NCI-H2171 treated with DMSO at 0.1 percent for 48 hours (cell line): ENCODE results near the gene TTC22.

ENCODE experiments used
- DNase-seq: peaks from one replicate; lab custom pipeline; 2025; lab: John Stamatoyannopoulos, UW

TTC22 gene

GRCh38 chr1:54808443-54809207 lies 7.5 kb upstream of the TTC22 start:
- DNase-seq, result no peak

- no peak for DNase-seq
Measured at GRCh38 chr1:54807756-54808155, 6.6 kb upstream of the TTC22 start.

GRCh38 chr1:54806931-54807611 lies 5.9 kb upstream of the TTC22 start:
- DNase-seq, result no peak

GRCh38 chr1:54805981-54806381 lies 4.9 kb upstream of the TTC22 start:
- DNase-seq, result no peak

GRCh38 chr1:54805466-54805865 lies 4.3 kb upstream of the TTC22 start:
- no peak for DNase-seq

- DNase-seq, result no peak
Measured at GRCh38 chr1:54804471-54805132, 3.5 kb upstream of the TTC22 start.

- DNase-seq, result no peak
Measured at GRCh38 chr1:54803761-54804470, 2.8 kb upstream of the TTC22 start.

- DNase-seq, result no peak
Measured at GRCh38 chr1:54800041-54800898, 853 bp downstream of the TTC22 start.

GRCh38 chr1:54798769-54799641 lies 2.1 kb downstream of the TTC22 start:
- DNase-seq, result no peak

GRCh38 chr1:54798206-54798605 lies 2.9 kb downstream of the TTC22 start:
- no peak for DNase-seq

- no peak for DNase-seq
Measured at GRCh38 chr1:54796902-54797301, 4.2 kb downstream of the TTC22 start.

- DNase-seq, result no peak
Measured at GRCh38 chr1:54795841-54796468, 5.2 kb downstream of the TTC22 start.

- DNase-seq, result no peak
Measured at GRCh38 chr1:54795356-54795665, 5.8 kb downstream of the TTC22 start.

GRCh38 chr1:54794451-54795355 lies 6.4 kb downstream of the TTC22 start:
- DNase-seq, result no peak

GRCh38 chr1:54792686-54793282 lies 8.3 kb downstream of the TTC22 start:
- peak; percentile 58 for DNase-seq

- peak; percentile 11 for DNase-seq
Measured at GRCh38 chr1:54791880-54792522, 9.1 kb downstream of the TTC22 start.

- no peak for DNase-seq
Measured at GRCh38 chr1:54788459-54788858, 12.7 kb downstream of the TTC22 start.

- no peak for DNase-seq
Measured at GRCh38 chr1:54787604-54788003, 13.5 kb downstream of the TTC22 start.
